Astrocyte of the cerebellum (primary cell): Measurements from ENCODE around the gene SMARCD3.

Experiments
- DNase-seq: peaks from one replicate; pipeline ENCODE4 v3.0.0-alpha.2; 2011; ENCODE audit warnings: low read depth
- H3K4me3 ChIP-seq: 2 replicates; pipeline ENCODE4 v1.5.1; 2011; ENCODE audit warnings: mild to moderate bottlenecking, low read depth, low read length, moderate library complexity
- CTCF ChIP-seq: IDR thresholded peaks from 2 replicates; pipeline ENCODE4 v1.5.1; 2012; ENCODE audit warnings: low read length, low read depth, moderate library complexity, mild to moderate bottlenecking; ENCODE audit errors: missing control alignments
- in situ Hi-C: cut with HindIII; loops from 2 replicates; pipeline ENCODE4 v1.10.0; 2017; ENCODE audit warnings: low sequenced_read_pairs

The SMARCD3 gene

GRCh38 chr7:151193203-151193978 lies 55.1 kb downstream of the SMARCD3 start:
- H3K4me3 ChIP-seq = no peak overlapping the region
- in situ Hi-C loops = no loop called here
- no peak for TF ChIP-seq CTCF
- no peak for DNase-seq

- TF ChIP-seq CTCF = no peak
- DNase-seq = no peak
- H3K4me3 ChIP-seq = no peak overlapping the region
- in situ Hi-C loops = no loop called here
Measured at GRCh38 chr7:151192002-151192539, 56.4 kb downstream of the SMARCD3 start.

- DNase-seq = no peak
- no peak overlapping the region for H3K4me3 ChIP-seq
- TF ChIP-seq CTCF = no peak
- in situ Hi-C loops = no loop called here
Measured at GRCh38 chr7:151191544-151191943, 57.0 kb downstream of the SMARCD3 start.

GRCh38 chr7:151189038-151189437 lies 59.5 kb downstream of the SMARCD3 start:
- TF ChIP-seq CTCF = no peak
- in situ Hi-C loops = no loop called here
- no peak for DNase-seq
- H3K4me3 ChIP-seq = no peak overlapping the region
